Activated CD4-positive, alpha-beta T cell treated with anti-CD3 and anti-CD28 coated beads, Interleukin-2, Interleukin-6, amounts not matched to agents 100 ng/mL and 50 ng/mL, durations not matched to agents 16 hours and 8 hours (primary cell): Measurements from ENCODE around the gene MGMT.

Experiments
- DNase-seq: peaks from one replicate; pipeline ENCODE4 v3.0.0-alpha.2; 2020

MGMT gene

DNA sequence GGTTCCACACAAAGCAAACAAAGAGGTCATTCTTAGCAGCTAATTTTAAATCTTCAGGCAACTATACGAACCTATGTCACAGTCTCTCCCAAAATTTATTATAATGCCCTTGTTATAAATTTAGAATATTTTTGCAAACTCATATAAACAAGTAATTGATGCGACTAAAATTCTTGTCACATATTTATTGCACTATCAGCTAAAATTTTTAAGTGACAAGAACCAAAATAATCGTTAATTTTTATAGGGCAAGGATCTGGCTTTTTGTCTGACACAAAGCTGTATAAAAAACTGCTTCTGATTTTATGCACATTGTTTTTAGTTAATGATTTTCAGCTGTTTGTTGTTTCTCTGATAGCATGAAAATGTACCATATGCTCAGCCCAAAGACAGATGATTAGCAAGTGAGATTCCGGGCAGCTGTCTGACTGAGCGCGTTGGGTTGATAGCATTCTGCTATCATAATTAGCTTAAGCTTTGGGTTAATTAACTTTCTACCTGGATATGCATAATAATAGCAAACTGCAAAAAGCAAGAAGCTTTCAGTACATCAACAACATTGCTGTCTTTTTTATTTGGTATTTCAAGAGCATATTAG lies 136.0 kb downstream of the MGMT start:
- no peak for DNase-seq

DNA sequence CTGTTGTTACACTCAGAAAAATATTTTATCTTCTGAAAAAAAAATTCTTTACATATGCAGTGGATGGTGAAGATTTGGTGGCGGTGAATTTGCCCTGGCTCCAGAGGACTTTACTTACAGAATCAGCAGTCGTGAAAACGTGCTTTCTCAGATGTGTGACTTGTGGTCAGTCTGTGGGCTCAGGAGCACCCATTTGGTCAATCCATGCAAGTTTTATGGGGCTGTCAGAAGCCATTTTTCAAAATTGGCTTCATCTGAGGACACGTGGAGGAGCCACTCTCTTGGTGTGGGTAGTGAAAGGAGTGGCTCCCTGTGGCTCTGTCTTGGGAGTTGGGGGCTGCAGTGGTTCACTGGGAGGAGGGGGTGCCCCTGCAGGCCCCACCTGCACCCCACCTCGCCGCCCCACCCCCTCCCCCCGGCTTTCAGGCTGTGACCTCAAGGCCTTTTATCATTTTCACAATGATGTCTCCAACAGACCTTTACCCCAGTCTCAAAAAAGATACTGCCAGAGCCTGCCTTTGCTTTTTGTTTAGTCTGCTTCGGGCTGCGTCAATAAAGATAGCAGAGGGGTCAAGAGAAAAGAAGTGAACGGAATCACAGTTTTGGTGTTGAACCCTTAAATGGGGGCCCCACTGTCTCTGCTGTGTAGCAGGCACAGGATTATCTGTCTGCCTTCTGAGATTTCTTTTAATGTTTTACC lies 137.4 kb downstream of the MGMT start:
- DNase-seq = no peak

- DNase-seq = no peak
Measured at GRCh38 chr10:129605266-129605985, 138.4 kb downstream of the MGMT start.

DNA sequence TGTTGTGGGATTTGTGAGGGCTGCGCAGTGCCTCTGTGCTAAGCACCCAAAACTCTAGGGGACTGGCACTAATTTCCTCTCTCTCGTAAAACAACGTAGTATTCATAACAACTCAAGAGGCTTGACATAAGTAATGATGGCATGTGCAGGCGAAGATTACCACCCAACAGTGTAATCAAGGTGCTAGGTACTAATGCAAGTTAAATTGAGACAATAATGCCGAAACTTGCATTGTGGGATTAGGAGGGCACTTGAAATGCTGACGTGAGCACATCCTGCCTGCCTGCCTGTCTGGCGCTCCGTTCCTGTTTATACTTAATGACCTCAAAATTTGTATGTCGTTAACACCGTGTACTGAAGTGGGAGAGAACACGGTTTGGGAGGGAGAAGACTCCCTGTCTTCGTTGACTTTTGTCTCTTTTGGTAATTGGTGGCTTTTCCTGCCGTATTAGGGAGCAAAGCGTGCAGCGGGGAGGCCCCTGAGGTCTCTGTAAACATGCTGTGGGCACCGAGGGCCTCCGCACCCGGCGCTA lies 139.0 kb downstream of the MGMT start:
- DNase-seq = no peak

DNA sequence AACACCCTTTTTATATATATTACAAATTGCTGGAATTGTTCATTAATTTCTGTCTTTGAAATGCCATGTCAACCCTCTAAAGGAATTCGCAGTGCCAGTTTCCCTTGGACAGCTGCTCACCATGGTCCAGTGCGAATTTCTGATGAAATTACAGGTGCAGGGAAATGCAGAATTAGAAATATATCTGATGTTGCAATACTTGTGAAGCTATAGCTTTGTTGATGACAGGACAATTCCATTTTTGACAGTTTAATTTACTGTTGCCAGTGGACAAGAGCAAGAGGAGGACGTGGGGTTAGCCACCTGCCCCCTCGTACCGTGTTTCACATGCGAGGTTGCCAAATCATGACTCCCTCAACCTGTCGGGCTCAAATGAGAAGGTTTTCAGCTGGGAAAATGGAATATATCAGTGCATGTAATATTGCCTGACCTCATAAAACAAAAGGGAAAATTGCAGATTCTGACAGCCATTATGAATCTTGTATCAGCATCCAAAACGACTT lies 140.6 kb downstream of the MGMT start:
- DNase-seq = no peak

GRCh38 chr10:129608653-129609052 lies 141.6 kb downstream of the MGMT start:
- DNase-seq = no peak

DNA sequence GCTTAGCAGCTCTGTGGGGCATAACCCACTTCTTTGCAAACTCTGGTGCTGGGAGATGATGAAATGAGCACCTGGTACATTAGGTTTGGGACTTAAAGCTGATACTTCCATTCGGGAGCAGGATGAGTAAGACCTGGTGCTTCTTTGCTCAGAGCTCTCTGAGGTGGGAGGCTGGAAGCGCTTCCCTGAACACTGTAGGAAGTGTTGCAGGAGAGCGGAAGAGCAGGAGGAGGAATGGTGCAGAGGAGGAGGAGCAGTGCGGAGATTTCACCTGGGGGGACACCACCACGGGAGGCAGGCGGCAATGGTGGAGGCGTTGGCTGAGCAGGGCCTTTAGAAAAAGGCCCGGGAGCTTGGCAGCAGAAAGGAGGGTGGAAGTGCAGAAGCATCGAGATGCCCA lies 142.5 kb downstream of the MGMT start:
- DNase-seq = no peak

DNA sequence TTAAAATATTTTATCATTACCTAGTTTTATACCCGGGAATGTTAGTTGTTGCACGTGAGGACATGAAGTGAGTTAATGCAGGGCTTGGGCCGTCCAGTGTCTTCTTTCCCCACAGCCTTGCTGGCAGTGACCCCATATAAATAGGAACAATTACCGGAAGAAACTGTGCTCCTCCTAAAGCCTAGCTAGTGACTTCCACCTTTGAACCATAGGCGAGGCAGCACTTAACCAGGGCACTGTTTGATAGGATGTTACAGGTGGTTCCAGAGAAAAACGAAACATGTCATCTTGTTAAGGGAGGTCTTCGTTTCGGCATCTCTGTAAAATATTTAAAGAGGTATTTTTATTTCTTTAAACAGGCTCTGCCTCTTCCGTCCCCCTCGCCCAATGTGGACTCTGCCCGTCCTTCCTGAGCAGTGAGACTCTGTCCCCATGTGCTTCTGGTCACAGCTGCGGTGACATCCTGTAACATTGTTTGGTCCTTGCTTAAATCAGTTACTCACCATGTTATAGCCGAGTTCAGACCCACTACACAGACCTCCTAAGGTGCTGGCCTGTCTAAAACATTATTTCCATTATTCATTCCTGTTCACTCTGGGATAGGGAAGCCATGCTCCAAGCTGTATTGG lies 145.6 kb downstream of the MGMT start:
- no peak for DNase-seq

DNA sequence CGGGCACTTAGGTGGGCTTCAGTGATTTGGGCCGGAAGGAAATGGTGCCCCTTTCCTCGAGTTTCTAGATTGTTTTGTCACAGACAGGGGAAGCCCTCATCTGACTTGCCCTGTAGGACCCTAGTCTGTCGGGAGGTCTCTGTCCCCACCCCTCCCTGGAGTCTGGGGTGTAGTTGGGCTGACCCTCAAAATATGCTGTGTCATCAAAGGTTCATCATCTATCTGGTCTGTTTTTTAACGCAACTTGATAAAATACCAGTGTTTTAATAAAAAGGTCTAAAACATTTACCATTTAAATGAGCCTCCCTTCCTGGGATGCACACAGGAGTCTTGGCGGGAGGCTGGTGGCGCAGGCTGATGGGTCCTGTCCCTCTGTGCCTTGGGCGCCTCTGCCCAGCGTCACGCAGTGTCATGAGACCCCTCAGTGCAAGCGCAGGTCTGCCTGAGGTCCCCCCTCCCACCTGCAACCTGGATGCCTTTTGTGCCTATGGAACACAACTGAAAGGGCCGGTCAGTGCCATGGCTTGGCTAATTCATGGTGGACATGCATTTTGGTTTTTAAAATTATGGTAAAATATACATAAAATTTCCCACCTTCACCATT lies 146.4 kb downstream of the MGMT start:
- DNase-seq = no peak

GRCh38 chr10:129614341-129614740 lies 147.3 kb downstream of the MGMT start:
- no peak for DNase-seq

GRCh38 chr10:129615381-129615780 lies 148.3 kb downstream of the MGMT start:
- DNase-seq = no peak

- no peak for DNase-seq
Measured at GRCh38 chr10:129615921-129616525, 149.0 kb downstream of the MGMT start.

DNA sequence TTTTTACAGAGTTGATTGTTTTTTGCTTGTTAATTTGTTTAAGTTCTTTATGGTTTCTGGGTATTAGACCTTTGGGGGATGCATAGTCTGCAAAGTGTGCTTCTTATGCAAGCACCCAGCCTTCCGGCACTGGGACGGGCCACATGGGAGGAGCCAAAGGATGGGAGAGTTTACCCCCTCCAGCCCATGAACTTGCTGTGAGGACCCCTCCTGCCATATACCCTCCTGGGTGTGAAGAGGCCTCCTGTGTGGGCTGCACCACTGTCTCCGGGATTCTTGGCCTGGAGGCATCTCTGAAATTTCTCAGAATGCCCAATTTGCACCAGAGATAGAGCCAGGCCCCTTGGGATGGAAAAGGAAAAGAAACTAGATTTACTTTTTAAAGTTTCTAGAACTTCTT lies 150.7 kb downstream of the MGMT start:
- no peak for DNase-seq

GRCh38 chr10:129621062-129621461 lies 154.0 kb downstream of the MGMT start:
- DNase-seq = no peak

- no peak for DNase-seq
Measured at GRCh38 chr10:129621693-129622092, 154.7 kb downstream of the MGMT start.

GRCh38 chr10:129622291-129622690 lies 155.2 kb downstream of the MGMT start:
- no peak for DNase-seq

DNA sequence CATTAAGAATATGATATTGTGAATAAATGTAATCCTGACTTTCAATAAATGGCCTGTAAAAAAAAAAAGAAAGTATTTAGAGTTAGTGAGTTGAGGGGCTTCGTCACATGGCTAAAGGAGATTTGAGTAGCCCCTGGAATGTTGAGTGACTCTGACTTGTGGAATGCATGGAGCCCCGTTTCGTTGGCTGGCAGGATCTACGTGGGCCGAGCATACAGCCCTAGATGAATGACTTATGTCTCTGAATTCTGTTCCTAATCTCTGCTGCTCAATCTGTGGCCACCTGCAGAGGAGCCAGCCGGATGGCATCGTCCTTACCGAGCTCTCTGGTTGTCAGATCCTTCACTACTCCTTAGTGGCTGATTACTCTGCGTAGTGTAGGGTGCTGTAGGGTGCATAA lies 155.7 kb downstream of the MGMT start:
- no peak for DNase-seq

DNA sequence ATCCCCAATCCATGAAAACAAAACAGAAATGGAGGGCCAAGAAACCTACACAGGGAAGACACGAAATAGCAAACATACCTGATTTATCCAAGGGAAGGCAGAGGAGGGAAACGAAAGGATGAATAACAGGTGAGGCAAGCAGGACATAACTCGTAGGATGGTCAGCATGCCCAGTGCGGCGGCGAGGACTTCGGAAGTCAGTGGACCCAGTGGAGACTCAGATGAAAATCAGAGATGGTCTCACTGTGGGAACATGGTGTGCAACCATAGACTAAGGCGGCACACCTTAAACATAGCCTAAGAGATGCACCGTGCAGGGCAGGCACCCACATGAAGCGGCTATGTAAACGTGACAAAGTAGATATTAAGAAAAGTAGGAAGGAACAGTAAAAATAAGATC lies 157.5 kb downstream of the MGMT start:
- no peak for DNase-seq

GRCh38 chr10:129626309-129626708 lies 159.3 kb downstream of the MGMT start:
- DNase-seq = no peak

DNA sequence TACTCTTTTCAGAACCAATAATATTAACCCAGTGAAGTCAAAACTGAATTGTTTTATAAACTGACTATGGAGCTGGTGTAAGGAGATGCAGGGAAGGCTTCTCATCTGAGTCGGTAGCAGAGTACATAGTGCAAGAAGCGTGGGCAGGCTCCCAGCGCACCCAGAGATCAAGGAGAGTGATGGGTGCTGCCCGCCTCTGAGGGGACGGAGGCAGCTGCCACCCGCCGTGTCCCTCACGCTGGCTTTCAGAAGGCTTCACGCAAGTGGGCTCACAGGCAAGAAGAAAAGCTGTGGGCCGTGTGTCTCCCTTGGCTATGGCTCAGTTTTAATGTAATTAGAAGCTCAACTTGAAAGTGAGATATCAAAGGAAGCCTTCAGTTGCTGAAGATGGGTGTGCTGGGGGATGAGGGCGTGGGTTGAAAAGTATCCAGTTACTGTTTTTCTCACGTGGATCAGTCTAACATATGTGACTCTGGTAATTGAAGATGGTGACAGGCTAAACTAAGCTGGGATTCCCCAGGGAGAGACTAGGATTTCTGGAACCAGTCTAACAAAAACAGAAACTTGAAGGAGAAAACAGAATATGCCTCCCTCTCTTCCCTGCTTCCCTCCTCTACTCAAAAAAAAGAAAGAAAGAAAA lies 159.9 kb downstream of the MGMT start:
- DNase-seq = no peak

- no peak for DNase-seq
Measured at GRCh38 chr10:129627442-129627841, 160.4 kb downstream of the MGMT start.

GRCh38 chr10:129628823-129629222 lies 161.8 kb downstream of the MGMT start:
- no peak for DNase-seq
